NCI-H2227 (cell line): Measurements from ENCODE around the gene MMS19.
"Not testable (repeated sequence)": the region's sequence is repeated elsewhere in the genome, so short reads cannot be mapped to it uniquely, and the experiment has no call there.

Experiments
- DNase-seq: peaks from one replicate; lab custom pipeline; 2025; ENCODE audit not compliant: unreplicated experiment; lab: John Stamatoyannopoulos, UW

Gene MMS19

DNA sequence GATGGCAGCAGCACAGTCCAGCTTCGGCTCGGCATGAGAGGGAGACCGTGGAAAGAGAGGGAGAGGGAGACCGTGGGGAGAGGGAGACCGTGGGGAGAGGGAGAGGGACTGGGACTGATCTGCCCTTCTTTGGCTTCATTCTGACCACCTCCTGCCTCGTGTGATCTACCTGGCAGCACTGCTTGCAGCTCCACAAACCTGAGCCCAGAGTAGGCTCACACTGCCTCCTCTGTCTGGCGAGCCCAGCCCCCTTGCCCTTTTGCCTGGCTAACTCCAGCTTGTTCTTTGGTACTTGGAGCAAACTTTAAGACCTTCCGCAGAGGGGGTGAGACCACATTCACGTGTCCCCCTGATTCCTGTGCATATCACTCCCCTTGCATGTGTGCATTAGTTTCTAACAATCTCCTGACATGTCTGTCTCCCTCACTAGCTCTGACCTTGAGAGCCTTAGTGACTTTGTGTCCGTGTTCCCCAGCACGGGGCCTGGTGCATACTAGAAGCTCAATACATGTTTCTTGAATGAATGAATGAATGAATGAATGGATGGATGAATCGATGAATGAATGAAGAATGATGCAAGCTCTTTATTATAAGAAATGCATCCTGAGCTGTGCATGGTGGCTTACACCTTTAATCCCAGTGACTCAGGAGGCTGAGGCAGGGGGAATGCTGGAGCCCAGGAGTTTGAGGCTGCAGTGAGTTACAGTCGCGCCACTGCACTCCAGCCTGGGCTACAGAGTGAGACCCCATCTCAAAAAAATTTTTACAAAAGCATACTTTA lies 31.7 kb upstream of the MMS19 start:
- DNase-seq, result no peak

GRCh38 chr10:97528876-97529275 lies 30.7 kb upstream of the MMS19 start:
- DNase-seq, result not testable (repeated sequence)

DNA sequence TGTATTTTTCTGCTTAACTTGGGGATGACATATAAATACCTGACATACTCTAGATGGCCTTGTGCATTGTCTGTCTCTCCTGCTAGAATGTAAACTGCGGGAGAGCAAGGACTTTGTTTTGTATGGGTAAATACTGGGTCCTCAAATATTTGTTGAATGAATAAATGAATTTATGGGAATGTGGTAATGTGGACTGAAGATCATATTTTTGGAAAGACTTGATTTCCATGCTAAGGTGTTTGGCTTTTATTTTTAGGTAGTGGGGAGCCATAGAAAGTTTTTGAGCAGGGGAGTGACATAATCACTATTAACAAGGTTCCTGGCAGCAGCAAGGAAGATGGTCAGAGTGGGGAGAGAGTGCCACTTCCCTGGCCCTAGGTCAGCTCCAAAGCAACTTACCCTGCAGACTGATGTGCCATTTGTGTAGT lies 27.5 kb upstream of the MMS19 start:
- no peak for DNase-seq

DNA sequence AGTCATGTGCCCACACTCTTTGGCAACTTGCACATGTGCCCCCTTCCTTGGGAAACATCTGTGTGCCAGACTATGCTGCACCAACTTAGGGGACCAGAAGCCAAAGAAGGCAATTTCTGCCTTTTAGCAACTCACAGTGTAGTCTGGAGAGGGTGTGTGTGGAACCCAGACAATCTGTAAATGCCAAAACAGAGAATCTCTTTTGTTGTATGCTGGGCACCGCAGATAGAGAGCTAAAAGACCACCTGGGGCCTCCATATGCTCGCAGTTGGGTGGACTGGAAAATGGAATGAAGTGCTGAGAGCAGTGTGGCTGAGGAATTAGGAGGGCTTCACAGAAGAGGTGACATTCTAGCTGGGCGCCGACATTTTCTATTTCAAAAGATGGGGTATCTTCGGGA lies 26.9 kb upstream of the MMS19 start:
- no peak for DNase-seq

DNA sequence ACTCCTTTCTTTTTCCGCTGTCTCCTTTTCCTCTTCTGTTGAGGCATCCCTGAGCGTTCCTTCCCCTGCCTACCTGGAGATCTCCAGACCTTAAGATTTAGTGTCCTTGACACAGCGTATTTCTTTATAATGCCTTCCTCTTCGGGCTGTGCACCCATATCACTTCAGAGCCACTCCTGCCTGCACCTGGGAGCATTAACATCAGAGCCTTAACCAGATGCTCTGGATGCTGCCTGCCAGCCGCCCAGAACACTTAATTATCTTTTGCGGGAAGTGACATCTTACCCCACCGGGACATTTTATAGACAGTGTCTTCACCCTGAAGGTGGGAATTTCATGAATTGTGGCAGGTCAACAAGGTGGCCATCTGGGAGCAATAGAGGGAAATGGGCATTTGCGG lies 24.7 kb upstream of the MMS19 start:
- no peak for DNase-seq

DNA sequence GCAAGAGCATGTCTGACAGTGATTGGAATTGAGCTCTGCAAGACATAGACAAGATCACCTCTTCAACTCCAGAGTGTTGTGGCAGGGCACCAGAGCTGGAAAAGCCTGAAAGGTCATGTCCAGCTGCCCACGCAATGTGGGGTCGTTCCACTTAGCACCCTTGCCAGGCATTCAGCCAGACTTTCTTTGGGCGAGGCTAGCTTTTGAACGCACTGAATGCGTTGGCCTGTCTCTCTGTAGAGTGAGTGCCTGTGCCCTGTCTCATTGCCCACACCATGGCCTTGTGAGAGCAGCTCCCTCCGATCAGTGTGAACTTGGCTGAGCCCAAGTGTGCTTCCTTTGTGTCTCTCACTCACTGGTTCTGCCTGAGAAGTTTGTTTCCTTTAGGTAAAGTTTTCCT lies 23.8 kb upstream of the MMS19 start:
- no peak for DNase-seq

DNA sequence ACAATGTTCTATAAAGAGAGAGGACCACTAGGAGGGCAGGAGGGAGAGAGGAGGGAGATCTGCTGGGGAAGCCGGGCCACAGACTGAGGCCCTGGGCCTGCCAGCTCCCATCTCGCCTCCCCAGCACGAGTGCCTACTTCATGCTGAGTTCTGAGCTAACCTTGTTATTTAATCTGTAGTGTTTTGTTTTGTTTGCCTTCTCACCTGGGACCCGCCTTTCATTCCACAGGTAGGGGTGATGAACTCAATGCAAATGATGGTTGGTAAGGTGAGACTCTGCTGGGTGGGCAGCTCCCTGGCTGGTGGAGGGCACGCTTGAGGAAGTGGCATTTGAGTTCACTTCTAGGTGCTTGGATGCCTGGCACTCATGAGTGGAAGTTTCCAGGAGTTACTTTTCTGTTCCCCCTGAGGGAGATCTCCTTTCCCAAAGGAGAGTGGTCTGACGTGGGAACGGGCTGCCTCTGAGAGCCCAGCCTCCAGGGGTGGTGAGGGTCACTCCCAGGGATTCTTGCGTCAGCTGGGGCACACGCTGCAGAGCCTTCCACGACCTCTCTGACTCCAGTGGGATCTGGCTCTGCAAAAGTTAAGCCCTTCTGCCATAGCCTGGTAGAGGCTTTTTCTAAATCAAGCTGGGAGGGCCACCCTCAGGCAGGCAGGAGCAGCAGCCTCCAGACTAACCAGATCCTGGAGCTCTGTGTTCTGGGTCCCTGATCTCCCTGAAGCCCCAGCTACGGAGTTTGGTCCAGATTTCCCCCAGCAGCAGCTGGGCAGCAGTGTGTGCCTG lies 22.9 kb upstream of the MMS19 start:
- no peak for DNase-seq

- DNase-seq, result no peak
These were observed 22.3 kb upstream of the MMS19 start for GRCh38 chr10:97520520-97520919.

DNA sequence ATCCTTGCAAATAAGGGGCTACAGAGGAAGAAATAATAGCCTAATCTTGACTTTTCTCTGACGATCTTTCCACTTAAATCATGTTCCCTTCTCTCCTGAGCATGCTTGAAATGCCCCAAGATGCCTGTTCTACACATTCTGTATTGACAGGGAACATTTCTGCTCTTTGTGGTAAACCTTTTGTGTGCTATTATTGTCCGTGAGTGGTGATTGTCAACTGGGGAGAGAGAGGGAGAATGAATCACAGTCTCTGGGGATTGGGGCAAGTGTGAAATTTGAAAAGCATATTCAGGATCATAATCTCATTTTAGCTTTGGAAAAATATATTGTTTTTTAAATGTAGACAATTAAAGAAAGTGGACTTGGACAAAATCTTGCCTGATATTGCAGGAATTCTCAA lies 21.1 kb upstream of the MMS19 start:
- no peak for DNase-seq

- DNase-seq, result no peak
These were observed 20.2 kb upstream of the MMS19 start for GRCh38 chr10:97518301-97519043.

DNA sequence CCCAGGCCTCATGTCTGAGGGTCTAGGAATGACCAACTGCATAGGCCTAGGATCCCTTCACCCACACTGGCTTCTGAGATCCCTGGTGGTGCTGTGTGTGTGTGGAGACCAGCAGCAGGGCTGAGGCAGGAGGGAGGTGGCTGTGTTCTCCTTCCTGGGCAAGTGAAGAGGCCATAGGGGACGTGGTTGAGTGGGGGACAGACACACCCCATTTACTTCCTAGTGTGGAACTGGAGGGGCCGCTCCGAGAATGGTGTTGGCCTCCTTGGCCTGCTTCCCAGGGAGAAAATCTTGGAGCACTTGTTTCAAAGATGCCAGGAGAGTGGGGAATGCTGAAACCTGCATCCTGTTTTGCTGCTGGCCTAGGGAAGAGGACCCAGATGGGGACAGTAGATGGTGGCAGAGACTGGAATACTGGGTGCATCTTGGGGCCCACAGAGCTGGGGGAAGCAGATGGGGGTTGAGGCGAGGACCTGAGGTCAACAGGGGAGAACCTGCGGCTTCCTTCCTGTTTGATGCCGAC lies 19.6 kb upstream of the MMS19 start:
- DNase-seq, result no peak

GRCh38 chr10:97517096-97517750 lies 19.0 kb upstream of the MMS19 start:
- DNase-seq, result no peak

- DNase-seq, result no peak
These were observed 17.2 kb upstream of the MMS19 start for GRCh38 chr10:97515271-97515978.

- DNase-seq, result no peak
These were observed 16.1 kb upstream of the MMS19 start for GRCh38 chr10:97514344-97514743.

DNA sequence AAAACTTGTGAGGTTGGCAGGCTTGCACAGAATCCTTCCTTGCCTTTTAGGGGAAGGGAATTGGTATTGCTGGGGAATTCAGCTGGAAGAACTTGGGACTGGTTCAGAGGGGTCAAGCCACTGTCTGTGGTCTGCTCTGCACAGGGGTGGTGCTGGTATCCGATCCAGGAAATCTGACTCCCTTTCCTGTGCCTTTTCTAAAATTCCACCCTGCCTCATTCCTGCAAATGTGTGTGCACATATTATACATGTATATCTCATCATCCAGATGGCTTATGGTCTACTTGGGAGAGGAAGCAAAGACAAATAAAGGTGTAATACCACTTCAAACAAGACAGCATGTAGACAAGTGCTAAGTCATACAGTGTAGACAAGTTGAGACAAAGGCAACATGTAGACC lies 14.8 kb upstream of the MMS19 start:
- DNase-seq, result no peak

GRCh38 chr10:97511711-97512440 lies 13.7 kb upstream of the MMS19 start:
- DNase-seq, result no peak

- no peak for DNase-seq
These were observed 12.5 kb upstream of the MMS19 start for GRCh38 chr10:97510686-97511085.

DNA sequence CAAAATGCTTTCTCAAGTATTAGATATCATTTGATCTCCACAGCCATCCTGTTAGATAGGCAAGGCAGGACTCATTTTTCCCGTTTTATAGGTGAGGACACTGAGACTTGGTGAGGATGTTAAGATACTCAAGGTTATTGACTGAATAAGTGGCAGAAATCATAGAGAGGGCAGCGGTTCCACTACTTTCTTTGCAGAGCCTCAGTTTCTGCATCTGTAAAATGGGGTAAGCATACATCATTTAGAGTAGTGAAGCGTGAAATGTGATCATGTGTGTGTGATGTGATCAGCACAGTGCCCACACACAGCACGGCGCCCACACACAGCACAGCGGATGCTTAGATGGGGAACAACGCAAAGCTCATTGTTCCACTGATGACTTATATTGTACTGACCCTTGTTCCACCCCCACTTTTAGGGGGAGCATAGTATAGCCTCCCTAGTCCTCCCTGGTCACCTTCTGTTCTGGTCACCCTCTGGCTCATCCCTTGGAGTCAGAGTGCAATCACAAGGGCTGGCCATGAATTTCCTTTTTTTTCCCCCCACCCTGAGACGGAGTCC lies 11.0 kb upstream of the MMS19 start:
- no peak for DNase-seq

- DNase-seq, result no peak
These were observed 10.1 kb upstream of the MMS19 start for GRCh38 chr10:97508342-97508741.
